ENCODE results near the gene STX11. TPM values are rescaled to one million over a fixed set of nuclear protein-coding genes. Genes with fewer than 3 reads are reported as not detected.
"Not testable (repeated sequence)": the region's sequence is repeated elsewhere in the genome, so short reads cannot be mapped to it uniquely, and the experiment has no call there.

The STX11 gene
- total RNA-seq, 2 experiments from 2014 or later, result 17.2 to 17.5 TPM

DNA sequence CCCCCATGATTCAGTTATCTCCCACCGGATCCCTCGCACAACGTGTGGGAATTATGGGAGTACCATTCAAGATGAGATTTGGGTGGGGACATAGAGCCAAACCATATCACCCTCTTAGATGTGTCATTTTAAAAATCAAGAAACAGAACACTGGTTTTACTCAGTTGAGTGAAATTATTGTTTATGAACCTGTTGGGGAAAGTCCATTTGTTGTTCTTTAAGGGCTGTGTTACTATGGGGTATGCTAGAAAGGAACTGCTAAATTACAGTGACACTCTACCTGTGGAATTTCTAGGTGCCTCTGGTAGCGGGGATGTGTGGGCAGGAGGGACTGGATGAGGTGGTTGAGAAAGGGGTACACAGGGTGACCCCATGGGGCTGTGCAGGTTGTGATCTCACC lies 28.9 kb downstream of the STX11 start:
- Mint-ChIP-seq H3K9me3 (no peaks in the 10 kb centered on the region), H3K36me3 (ENCODE audit: low read depth) (peaks cover 23% of the 10 kb centered on the region), H3K27me3 (ENCODE audit: low read depth) (no peaks in the 10 kb centered on the region), H3K4me1 (ENCODE audit: low read depth) (peaks cover 53% of the 10 kb centered on the region), H3K27ac (no peak overlapping the region), H3K4me3 (no peak overlapping the region)
- intact Hi-C loops (cut with micrococcal nuclease), result loop anchor here (2.0 kb wide), 1 partner anchor 16 kb away; no protein-coding TSS in a partner anchor
- CTCF ChIA-PET, result interaction anchor here (1.1 to 1.7 kb wide), 3 partner anchors 39 to 405 kb away, joined by 3 to 5 read pairs (median 4); no protein-coding TSS in a partner anchor
- DNase-seq, result no peak

DNA sequence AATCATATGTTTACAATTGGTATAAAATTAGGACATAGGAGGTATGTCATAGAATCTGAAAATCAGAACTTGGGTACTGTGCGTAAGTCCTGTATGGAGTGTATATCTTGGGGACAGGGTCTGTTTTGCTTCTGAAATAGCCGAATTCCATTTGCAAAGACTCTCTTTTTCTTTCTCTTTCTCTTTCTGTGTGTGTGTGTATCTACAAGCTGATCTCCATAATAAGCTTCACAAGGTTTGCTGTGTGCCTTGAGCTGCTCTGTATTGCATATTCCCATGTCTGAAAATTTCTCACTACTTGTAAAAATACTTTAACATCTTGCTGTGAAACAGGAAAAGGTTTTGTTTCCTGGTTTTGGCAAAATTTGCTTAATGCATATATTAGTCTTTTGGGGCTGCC lies 29.5 kb downstream of the STX11 start:
- no peak for DNase-seq
- Mint-ChIP-seq H3K27me3 (ENCODE audit: low read depth) (no peaks in the 10 kb centered on the region), H3K36me3 (ENCODE audit: low read depth) (peaks cover 24% of the 10 kb centered on the region), H3K4me3 (no peak overlapping the region), H3K9me3 (no peaks in the 10 kb centered on the region), H3K4me1 (ENCODE audit: low read depth) (peaks cover 55% of the 10 kb centered on the region), H3K27ac (no peak overlapping the region)
- CTCF ChIA-PET, result interaction anchor here (1.1 to 1.7 kb wide), 2 partner anchors 38 to 404 kb away, joined by 3 to 4 read pairs; no protein-coding TSS in a partner anchor
- intact Hi-C loops (cut with micrococcal nuclease), result loop anchor here (2.0 kb wide), 1 partner anchor 15 kb away; no protein-coding TSS in a partner anchor

- intact Hi-C loops (cut with micrococcal nuclease); H3K4me3 Mint-ChIP-seq; H3K27ac Mint-ChIP-seq; H3K9me3 Mint-ChIP-seq; H3K27me3 Mint-ChIP-seq (ENCODE audit: low read depth); DNase-seq: not testable (repeated sequence)
- CTCF ChIA-PET, result interaction anchor here (1.1 to 1.7 kb wide), 3 partner anchors 29 to 404 kb away, joined by 3 to 4 read pairs (median 3); no protein-coding TSS in a partner anchor
- Mint-ChIP-seq H3K36me3 (ENCODE audit: low read depth) (peaks cover 24% of the 10 kb centered on the region), H3K4me1 (ENCODE audit: low read depth) (peaks cover 55% of the 10 kb centered on the region)
These were observed 30.0 kb downstream of the STX11 start for GRCh38 chr6:144180354-144180753.

GRCh38 chr6:144181639-144182038 lies 31.3 kb downstream of the STX11 start:
- no peaks in the 10 kb centered on the region for H3K9me3 Mint-ChIP-seq
- peaks cover 55% of the 10 kb centered on the region for H3K4me1 Mint-ChIP-seq (ENCODE audit: low read depth)
- CTCF ChIA-PET, result interaction anchor here (0.6 to 1.4 kb wide), 2 partner anchors 28 to 503 kb away, joined by 3 to 5 read pairs; no protein-coding TSS in a partner anchor
- no peak for DNase-seq
- no peak overlapping the region for H3K27ac Mint-ChIP-seq
- peaks cover 28% of the 10 kb centered on the region for H3K36me3 Mint-ChIP-seq (ENCODE audit: low read depth)
- H3K27me3 Mint-ChIP-seq (ENCODE audit: low read depth), result no peaks in the 10 kb centered on the region
- intact Hi-C loops (cut with micrococcal nuclease), result no loop called here
- H3K4me3 Mint-ChIP-seq, result no peak overlapping the region

DNA sequence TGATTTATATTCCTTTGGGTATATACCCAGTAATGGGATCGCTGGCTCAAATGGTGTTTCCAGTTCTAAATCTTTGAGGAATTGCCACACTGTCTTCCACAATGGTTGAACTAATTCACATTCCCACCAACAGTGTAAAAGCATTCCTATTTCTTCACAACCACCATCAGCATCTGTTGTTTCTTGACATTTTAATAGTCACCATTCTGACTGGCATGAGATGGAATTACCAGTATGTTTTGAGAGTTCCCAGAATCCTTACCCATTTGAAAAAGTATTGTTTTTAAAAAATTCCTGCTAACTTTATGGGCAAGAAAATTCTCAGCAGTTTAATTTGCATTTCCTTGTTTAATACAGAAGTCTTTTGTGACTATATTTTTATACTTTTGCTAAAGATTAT lies 33.9 kb downstream of the STX11 start:
- Mint-ChIP-seq H3K4me1 (ENCODE audit: low read depth) (peaks cover 39% of the 10 kb centered on the region), H3K36me3 (ENCODE audit: low read depth) (peaks cover 44% of the 10 kb centered on the region)
- H3K4me3 Mint-ChIP-seq; H3K9me3 Mint-ChIP-seq; intact Hi-C loops (cut with micrococcal nuclease); H3K27me3 Mint-ChIP-seq (ENCODE audit: low read depth); DNase-seq; CTCF ChIA-PET; H3K27ac Mint-ChIP-seq: not testable (repeated sequence)

GRCh38 chr6:144185133-144185836 lies 35.0 kb downstream of the STX11 start:
- CTCF ChIA-PET, result no interaction called here
- Mint-ChIP-seq H3K36me3 (ENCODE audit: low read depth) (peaks cover 48% of the 10 kb centered on the region), H3K4me3 (no peak overlapping the region), H3K27ac (no peak overlapping the region), H3K27me3 (ENCODE audit: low read depth) (no peaks in the 10 kb centered on the region), H3K4me1 (ENCODE audit: low read depth) (peaks cover 28% of the 10 kb centered on the region), H3K9me3 (no peaks in the 10 kb centered on the region)
- intact Hi-C loops (cut with micrococcal nuclease), result no loop called here
- no peak for DNase-seq

DNA sequence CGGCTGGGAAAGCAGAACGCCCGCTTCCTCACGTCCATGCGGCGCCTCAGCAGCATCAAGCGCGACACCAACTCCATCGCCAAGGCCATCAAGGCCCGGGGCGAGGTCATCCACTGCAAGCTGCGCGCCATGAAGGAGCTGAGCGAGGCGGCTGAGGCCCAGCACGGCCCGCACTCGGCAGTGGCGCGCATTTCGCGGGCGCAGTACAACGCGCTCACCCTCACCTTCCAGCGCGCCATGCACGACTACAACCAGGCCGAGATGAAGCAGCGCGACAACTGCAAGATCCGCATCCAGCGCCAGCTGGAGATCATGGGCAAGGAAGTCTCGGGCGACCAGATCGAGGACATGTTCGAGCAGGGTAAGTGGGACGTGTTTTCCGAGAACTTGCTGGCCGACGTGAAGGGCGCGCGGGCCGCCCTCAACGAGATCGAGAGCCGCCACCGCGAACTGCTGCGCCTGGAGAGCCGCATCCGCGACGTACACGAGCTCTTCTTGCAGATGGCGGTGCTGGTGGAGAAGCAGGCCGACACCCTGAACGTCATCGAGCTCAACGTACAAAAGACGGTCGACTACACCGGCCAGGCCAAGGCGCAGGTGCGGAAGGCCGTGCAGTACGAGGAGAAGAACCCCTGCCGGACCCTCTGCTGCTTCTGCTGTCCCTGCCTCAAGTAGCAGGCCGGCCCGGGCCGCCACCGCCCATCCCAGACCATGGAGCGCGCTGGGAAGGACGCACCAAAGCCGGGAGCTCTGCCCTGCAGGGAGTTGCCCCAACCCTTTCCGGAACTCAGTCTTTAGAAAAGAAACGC lies 36.7 kb downstream of the STX11 start:
- Mint-ChIP-seq H3K36me3 (ENCODE audit: low read depth) (peaks cover 37% of the 10 kb centered on the region), H3K4me3 (no peak overlapping the region), H3K27me3 (ENCODE audit: low read depth) (no peaks in the 10 kb centered on the region), H3K9me3 (no peaks in the 10 kb centered on the region), H3K4me1 (ENCODE audit: low read depth) (peaks cover 20% of the 10 kb centered on the region), H3K27ac (no peak overlapping the region)
- DNase-seq, result no peak
- intact Hi-C loops (cut with micrococcal nuclease), result no loop called here
- CTCF ChIA-PET, result interaction anchor here (0.6 kb wide), 1 partner anchor 88 kb away, joined by 3 read pairs; no protein-coding TSS in a partner anchor

DNA sequence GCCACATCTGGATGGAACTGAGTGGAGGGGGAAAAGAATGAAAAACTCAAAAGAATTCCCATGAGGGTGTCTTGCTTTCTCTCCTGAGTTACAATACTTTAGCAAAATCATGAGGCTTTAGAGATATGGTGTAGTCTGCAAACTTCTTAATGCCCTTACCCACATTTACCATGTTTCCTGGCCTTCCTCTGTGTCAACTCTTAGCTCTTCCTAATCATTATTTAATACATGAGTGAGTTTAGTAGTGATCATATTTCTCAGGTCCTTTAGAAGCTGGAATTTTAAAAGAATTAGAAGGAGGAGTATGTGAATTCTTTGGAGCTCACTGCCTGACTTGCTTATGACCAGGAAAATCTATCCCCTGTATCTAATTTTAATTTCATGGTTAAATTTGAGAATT lies 39.0 kb downstream of the STX11 start:
- Mint-ChIP-seq H3K27me3 (ENCODE audit: low read depth) (no peaks in the 10 kb centered on the region), H3K4me1 (ENCODE audit: low read depth) (peaks cover 2% of the 10 kb centered on the region), H3K9me3 (no peaks in the 10 kb centered on the region), H3K27ac (no peak overlapping the region), H3K36me3 (ENCODE audit: low read depth) (peaks cover 33% of the 10 kb centered on the region), H3K4me3 (no peak overlapping the region)
- DNase-seq, result no peak
- CTCF ChIA-PET, result interaction anchor here (1.0 kb wide), 1 partner anchor 10 kb away, joined by 3 read pairs; no protein-coding TSS in a partner anchor
- intact Hi-C loops (cut with micrococcal nuclease), result no loop called here

- DNase-seq, result no peak
- intact Hi-C loops (cut with micrococcal nuclease), result no loop called here
- Mint-ChIP-seq H3K36me3 (ENCODE audit: low read depth) (peaks cover 32% of the 10 kb centered on the region), H3K4me1 (ENCODE audit: low read depth) (no peaks in the 10 kb centered on the region), H3K27ac (no peak overlapping the region), H3K27me3 (ENCODE audit: low read depth) (no peaks in the 10 kb centered on the region), H3K9me3 (no peaks in the 10 kb centered on the region), H3K4me3 (no peak overlapping the region)
- CTCF ChIA-PET, result interaction anchor here (0.6 to 1.0 kb wide), 2 partner anchors 9 to 31 kb away, joined by 3 read pairs; no protein-coding TSS in a partner anchor
These were observed 39.8 kb downstream of the STX11 start for GRCh38 chr6:144190080-144190479.

GRCh38 chr6:144190593-144190992 lies 40.3 kb downstream of the STX11 start:
- intact Hi-C loops (cut with micrococcal nuclease), result no loop called here
- no peak overlapping the region for H3K4me3 Mint-ChIP-seq
- CTCF ChIA-PET, result no interaction called here
- DNase-seq, result no peak
- no peaks in the 10 kb centered on the region for H3K9me3 Mint-ChIP-seq
- H3K27ac Mint-ChIP-seq, result no peak overlapping the region
- peaks cover 30% of the 10 kb centered on the region for H3K36me3 Mint-ChIP-seq (ENCODE audit: low read depth)
- no peaks in the 10 kb centered on the region for H3K27me3 Mint-ChIP-seq (ENCODE audit: low read depth)
- no peaks in the 10 kb centered on the region for H3K4me1 Mint-ChIP-seq (ENCODE audit: low read depth)

DNA sequence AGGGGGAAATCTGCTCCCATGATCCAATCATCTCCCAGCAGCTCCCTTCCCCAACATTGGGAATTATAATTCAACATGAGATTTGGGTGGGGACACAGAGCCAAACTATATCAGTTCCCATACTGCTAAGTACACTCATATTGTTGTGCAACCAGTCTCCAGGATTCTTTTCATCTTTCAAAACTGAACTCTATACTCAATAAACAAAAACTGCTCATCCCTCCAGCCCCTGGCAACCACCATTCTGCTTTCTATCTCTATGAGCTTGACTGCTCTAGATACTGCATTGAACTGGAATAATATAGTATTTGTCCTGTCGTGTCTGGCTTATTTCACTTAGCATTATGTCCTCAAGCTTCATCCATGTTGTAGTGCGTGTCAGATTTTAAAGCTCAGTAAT lies 42.9 kb downstream of the STX11 start:
- Mint-ChIP-seq H3K4me1 (ENCODE audit: low read depth) (no peaks in the 10 kb centered on the region), H3K27me3 (ENCODE audit: low read depth) (no peaks in the 10 kb centered on the region), H3K9me3 (peaks cover 2% of the 10 kb centered on the region), H3K4me3 (no peak overlapping the region), H3K36me3 (ENCODE audit: low read depth) (peaks cover 10% of the 10 kb centered on the region), H3K27ac (no peak overlapping the region)
- intact Hi-C loops (cut with micrococcal nuclease), result no loop called here
- DNase-seq, result no peak
- CTCF ChIA-PET, result no interaction called here

DNA sequence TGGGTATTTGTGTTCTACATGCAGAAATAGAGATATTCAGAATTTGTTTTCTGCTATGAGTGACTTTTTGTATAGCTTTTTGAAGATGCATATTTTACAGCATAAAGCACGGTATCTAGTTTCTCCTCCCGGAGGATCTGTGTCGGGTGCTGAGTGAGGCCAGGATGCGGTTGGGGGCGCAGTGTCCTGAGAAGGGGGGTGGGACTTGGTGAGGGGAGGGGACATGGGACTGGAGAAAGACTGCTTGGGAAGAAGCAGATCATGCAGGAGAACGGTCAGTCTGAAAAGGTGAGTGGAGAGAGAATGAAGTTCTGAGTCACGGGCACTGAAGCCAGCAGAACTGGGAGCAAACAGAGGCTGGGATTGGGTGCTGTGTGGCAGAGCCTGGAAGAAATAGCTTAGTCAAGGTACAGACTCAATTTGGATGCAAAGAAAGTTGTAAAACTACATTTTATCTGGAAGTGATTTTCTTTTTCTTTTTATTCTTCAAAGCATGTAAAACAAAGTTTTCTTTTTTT lies 44.0 kb downstream of the STX11 start:
- no peak overlapping the region for H3K27ac Mint-ChIP-seq
- H3K4me1 Mint-ChIP-seq (ENCODE audit: low read depth), result peaks cover 10% of the 10 kb centered on the region
- no peaks in the 10 kb centered on the region for H3K27me3 Mint-ChIP-seq (ENCODE audit: low read depth)
- peaks cover 8% of the 10 kb centered on the region for H3K9me3 Mint-ChIP-seq
- peaks cover 5% of the 10 kb centered on the region for H3K36me3 Mint-ChIP-seq (ENCODE audit: low read depth)
- intact Hi-C loops (cut with micrococcal nuclease), result loop anchor here (2.0 kb wide), 1 partner anchor 16 kb away; no protein-coding TSS in a partner anchor
- no peak for DNase-seq
- CTCF ChIA-PET, result no interaction called here
- H3K4me3 Mint-ChIP-seq, result no peak overlapping the region

All from activated naive CD4-positive, alpha-beta T cell treated with anti-CD3 and anti-CD28 coated beads for 36 hours (primary cell).